ENCODE data around the gene CAMKK1.

DNA sequence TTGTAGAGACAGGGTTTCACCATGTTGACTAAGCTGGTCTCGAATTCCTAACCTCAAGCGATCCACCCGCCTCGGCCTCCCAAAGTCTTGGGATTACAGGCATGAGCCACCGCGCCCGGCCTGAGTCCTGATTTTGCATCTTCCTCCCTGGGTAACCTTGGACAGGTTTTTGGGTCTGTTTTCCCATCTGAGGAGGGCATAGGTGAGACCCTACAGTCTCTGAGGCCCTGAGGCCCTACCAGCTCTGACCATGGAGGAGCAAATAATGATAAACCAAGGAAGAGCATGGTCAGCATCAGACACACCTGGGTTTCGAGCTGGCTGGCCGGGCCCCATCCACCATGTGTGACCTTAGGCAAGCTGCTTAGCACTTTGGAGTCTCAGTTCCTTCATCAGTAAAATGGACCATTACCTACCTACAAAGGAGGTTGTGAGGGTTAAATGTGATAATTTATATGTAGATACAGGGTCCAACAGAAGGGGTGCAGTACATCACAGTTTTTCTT lies 45.6 kb downstream of the CAMKK1 start:
- TF ChIP-seq, protein P1, sequence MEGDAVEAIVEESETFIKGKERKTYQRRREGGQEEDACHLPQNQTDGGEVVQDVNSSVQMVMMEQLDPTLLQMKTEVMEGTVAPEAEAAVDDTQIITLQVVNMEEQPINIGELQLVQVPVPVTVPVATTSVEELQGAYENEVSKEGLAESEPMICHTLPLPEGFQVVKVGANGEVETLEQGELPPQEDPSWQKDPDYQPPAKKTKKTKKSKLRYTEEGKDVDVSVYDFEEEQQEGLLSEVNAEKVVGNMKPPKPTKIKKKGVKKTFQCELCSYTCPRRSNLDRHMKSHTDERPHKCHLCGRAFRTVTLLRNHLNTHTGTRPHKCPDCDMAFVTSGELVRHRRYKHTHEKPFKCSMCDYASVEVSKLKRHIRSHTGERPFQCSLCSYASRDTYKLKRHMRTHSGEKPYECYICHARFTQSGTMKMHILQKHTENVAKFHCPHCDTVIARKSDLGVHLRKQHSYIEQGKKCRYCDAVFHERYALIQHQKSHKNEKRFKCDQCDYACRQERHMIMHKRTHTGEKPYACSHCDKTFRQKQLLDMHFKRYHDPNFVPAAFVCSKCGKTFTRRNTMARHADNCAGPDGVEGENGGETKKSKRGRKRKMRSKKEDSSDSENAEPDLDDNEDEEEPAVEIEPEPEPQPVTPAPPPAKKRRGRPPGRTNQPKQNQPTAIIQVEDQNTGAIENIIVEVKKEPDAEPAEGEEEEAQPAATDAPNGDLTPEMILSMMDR (IDR thresholded peaks at IDR 0.05), result no peak
- TF ChIP-seq EZH2 (IDR thresholded peaks at IDR 0.05; ENCODE audit: borderline replicate concordance, insufficient read depth, low read depth, low read length, poor library complexity, severe bottlenecking), result no peak

All from B cell (primary cell).